ENCODE data around the gene SYT3.

DNA sequence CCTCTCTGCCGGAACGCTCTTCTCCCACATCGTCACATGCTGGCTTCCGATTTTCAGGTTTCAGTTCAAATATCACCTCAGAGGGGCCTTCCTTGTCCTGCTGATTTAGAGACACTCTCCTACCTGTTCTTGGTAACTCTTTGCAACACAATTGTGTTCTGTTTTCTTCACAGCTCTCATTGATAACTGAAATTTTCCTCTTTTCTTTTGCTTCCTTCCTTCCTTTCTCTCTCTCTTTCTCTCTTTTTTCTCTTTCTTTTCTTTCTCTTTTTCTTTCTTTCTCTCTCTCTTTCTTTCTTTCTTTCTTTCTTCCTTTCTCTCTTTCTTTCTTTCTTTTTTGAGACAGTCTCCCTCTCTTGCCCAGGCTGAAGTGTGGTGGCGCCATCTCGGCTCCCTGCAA is 59.4 kb downstream of the SYT3 start:
- TF ChIP-seq, protein P1, sequence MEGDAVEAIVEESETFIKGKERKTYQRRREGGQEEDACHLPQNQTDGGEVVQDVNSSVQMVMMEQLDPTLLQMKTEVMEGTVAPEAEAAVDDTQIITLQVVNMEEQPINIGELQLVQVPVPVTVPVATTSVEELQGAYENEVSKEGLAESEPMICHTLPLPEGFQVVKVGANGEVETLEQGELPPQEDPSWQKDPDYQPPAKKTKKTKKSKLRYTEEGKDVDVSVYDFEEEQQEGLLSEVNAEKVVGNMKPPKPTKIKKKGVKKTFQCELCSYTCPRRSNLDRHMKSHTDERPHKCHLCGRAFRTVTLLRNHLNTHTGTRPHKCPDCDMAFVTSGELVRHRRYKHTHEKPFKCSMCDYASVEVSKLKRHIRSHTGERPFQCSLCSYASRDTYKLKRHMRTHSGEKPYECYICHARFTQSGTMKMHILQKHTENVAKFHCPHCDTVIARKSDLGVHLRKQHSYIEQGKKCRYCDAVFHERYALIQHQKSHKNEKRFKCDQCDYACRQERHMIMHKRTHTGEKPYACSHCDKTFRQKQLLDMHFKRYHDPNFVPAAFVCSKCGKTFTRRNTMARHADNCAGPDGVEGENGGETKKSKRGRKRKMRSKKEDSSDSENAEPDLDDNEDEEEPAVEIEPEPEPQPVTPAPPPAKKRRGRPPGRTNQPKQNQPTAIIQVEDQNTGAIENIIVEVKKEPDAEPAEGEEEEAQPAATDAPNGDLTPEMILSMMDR (IDR thresholded peaks at IDR 0.05; ENCODE audit: insufficient read depth, low read length, poor library complexity, severe bottlenecking) = no peak
- TF ChIP-seq EZH2phosphoT487 (conservative IDR thresholded peaks at IDR 0.05; ENCODE audit: low read length) = no peak
